GM18499 (cell line): ENCODE data around the gene MFRP.
A peak's percentile ranks its signal among the peaks of the same experiment; 100 is the strongest.

ENCODE experiments used
- ATAC-seq: cut with Tn5 transposase; IDR thresholded peaks from one replicate; pipeline ENCODE4 v1.9.1; 2021; ENCODE audit warnings: moderate number of reproducible peaks; ENCODE audit not compliant: insufficient read depth, unreplicated experiment

Gene MFRP

DNA sequence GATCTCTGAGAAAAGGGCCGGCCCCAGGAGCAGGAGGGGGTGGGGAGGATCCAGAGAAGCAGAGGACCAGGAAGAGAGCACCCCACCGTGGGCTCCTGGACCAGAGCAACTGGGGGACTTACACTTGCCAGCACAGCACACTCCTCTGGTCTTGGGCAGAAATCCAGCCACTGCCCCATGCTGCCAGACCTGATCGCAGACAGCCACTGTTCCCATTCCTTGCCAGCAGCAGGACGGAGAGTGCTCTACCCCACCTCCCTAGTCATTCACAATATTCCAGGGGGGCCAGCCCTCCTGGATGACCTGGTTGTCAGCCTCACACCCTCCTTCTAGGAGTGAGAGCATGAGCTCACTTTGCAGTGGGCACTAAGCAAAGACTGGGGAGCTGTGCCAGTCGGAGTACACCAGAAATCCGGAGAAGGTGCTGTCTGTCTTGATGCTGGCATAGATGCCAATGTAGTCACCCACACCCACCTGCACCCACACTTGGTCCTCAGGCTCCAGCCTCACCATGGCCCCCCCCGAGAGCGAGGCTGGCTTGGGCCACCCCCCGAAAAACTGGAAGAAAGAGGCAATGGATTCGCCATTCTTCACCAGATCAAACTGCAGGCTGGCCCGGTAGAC lies 7.4 kb downstream of the MFRP start:
- ATAC-seq, result no peak

DNA sequence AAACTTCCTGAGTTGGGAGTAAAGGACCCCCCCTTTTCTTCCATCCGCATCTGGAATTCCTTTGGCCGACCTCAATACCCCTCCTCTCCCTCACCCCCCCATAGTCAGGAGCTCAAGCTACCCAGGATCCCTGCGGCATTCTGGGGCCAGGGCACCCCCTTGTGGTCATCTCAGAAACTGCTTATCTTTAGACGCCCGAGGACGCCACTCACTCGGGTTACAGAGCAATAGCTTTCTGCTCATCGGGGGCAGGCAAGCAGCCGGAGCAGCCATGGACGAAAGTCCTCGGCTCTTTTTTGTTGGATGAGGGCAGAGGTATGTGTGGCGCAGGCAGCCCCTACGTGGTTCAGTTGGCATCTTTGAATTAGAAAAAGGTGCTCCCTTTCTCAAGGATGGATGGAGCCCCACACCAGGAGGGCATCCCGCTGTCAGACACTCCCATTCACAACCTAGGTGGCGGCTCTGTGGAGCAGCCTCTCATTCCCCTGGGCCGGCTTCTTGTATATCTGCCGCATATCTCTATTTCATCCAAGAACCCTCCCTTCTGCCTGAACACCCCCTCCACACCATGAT lies 8.1 kb downstream of the MFRP start:
- ATAC-seq, result no peak

DNA sequence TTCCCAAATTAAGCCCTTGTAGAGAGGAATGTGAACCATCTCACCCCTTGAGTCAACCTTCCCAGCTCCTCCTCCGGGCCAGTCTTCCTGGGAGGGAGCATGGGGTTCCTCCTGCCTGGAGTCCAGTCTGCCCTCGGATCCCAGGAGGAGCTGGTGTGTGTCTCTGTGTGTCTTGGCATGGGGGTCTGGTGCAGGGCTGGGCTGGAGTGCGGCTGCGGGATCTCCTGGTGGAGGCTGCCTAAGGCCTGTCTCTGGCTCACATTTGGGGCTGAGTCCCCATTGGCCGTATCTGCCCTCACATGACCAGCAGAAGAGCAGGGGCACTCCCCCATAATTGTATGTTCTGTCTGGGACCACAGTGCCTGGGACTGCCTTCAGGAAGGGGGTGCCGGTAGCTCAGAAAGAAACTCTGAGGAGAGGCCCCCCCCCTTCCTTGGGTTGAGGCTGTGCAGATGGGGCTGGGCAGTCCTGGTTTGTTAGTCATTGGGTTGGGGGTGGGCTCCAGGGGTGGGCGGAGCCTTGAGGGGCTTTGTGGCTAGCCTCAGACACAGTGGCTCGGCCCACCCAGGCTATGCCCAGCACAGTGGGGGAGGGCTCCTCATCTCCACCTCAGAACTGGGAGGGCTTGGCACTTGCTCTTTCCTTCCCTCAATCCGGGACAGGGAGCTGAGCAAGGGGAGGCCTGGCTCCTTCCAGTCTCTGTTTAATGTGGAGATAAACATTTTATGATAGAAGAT lies 8.8 kb downstream of the MFRP start:
- no peak for ATAC-seq

DNA sequence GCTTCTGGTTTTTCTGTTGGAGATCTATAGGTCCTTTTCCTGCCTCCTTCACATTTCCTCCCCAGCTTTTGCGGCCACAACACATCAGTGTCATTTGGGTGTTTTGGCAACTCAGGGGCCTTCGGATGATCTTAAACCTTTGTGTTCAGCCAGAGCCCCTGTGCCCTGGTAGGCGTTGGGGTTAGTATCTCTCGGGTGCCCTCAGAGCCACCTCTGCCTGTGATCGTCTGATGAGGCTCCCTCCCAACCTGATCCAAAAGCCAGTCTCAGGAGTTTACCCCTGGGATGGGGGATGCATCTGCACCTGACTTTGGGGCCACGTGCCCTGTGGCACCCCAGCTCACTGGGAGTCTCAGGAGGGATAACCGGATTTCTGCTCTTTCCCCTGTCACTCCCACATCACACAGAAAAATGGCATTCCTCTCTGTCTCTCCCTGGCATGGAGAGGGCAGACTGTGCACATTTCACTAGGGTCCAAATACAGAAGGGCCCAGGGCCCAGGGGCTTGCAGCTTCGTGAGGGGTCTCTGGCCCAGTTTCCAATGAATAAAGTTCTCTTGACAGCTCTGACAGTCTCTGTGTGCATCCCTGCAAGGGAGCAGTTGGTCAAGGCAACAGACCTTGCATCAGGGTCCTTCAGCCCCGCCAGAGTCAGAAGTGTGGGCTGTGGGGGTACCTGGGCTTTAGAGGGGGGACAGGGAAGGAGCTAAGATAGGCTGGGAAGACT lies 9.6 kb downstream of the MFRP start:
- no peak for ATAC-seq

DNA sequence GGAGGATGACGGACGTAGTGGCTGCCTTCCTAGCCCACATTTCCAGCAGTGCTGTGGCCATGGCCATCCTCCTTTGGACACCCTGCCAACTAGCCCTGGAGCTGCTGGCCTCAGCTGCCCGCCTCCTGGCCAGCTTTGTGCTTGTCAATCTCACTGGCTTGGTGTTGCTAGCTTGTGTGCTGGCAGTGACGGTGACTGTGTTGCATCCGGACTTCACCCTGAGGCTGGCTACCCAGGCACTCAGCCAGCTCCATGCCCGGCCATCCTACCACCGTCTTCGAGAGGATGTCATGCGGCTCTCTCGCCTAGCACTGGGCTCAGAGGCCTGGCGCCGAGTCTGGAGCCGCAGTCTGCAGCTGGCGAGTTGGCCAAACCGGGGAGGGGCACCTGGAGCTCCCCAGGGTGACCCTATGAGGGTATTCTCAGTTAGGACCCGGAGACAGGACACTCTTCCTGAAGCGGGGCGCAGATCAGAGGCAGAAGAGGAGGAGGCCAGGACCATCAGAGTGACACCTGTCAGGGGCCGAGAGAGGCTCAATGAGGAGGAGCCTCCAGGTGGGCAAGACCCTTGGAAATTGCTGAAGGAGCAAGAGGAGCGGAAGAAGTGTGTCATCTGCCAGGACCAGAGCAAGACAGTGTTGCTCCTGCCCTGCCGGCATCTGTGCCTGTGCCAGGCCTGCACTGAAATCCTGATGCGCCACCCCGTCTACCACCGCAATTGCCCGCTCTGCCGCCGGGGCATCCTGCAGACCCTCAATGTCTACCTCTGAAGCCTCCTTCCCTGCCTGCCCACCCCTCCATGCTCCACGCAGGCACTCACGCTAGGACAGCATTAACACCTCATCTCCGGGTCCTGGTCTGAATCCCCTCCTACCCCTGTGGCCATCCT lies 10.6 kb downstream of the MFRP start:
- ATAC-seq, result no peak

DNA sequence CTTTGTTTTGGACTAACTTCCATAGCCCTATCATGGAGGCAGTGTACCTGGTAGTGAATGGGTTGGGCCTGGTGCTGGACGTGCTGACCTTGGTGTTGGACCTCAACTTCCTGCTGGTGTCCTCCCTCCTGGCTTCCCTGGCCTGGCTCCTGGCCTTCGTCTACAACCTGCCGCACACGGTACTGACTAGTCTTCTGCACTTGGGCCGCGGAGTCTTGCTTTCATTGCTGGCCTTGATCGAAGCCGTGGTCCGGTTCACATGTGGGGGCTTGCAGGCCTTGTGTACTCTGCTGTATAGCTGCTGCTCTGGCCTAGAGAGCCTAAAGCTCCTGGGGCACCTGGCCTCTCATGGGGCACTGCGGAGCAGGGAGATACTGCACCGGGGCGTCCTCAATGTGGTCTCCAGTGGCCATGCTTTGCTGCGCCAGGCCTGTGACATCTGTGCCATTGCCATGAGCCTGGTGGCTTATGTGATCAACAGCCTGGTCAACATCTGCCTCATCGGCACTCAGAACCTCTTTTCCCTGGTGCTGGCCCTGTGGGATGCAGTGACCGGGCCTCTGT lies 11.3 kb downstream of the MFRP start:
- ATAC-seq, result no peak

DNA sequence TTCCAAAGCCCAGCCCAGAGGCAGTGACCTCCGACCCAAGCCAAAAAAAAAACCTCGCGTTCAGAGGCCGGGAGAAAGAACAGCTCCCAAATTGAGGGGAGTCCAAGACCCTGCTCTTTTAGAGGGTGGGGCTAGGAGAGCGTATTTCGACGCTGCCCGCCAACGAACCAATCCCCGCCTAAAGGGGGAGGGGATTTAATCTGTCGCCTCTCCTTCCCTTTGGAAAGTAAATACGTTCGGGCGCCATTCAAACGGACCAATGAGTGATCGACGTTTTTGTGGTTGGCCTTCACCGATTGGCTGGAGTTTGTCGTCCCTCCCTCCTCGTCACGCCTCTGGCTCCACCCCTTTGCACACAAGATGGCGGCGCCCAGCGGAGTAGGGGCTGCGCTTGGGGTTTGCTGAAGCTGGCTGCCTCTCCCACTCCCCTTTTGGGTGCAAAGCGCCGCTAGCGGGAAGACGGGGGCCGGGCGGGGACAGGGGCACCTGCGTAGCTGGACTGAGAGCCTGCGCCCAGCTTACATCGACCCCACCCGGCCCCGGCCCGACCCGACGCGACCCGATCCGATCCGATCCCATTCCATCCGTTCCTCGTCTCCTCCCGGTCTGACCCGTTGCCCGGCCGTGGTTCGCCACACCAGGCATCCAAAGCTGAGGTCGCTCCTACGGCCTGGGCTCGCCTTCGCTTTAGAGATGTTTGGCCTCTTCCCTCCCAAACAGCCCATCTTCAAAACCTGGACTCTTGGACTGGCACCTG lies 12.2 kb downstream of the MFRP start, which contains the start of gene RNF26:
Gene RNF26 (plus strand): TSS at position 354 of the 757 bp plus-strand sequence. CDS start 596 bp downstream, outside the sequence.
- ATAC-seq, result peak; percentile 68

DNA sequence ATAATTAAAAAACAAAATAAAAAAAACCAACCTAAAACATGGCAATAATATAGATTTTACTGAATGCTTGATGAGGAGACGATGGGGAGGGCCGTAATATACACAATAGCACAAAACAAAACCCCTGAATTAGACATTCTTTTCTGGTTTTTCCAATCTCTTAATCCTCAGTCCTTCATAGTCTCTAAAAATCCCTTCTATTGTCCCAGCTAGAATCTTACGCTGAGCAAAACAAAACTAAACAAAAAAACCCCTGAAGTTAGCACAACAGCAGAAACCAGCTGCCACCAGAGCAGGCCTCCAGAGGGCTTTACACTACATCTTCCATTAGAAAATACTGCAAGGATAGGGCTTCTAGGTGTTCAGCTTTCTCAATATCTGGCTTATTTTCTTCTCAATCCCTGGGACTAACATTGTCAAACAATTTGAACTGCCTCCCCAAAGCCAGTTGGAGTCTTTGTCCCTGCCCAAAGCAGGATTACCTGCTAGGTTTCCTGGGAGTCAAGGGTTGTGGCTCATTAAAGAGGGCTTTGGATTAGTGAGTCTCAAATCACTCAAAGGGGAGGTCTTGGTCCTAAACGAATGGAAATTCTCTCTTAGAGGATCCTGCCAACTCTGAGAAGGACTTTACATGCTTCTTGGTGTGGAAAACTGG lies 14.3 kb downstream of the MFRP start:
- no peak for ATAC-seq

DNA sequence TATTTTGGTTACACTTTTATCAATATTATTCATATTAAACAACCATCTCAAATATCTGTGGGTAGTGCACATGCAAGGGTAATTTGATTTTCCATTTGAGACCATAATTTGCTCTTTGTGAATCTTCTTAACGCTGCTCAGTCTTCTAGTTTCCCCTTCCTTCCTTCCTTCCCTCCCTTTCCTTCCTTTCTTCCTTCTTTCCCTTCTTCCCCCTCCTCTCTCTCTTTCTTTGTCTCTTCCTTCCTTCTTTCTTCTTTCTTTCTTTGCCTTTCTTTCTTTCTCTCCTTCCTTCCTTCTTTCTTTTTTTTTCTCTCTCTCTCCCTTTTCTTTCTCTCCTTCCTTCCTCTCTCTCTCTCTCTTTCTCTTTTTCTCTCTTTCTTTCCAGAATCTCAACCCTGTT lies 16.3 kb downstream of the MFRP start:
- ATAC-seq, result no peak

DNA sequence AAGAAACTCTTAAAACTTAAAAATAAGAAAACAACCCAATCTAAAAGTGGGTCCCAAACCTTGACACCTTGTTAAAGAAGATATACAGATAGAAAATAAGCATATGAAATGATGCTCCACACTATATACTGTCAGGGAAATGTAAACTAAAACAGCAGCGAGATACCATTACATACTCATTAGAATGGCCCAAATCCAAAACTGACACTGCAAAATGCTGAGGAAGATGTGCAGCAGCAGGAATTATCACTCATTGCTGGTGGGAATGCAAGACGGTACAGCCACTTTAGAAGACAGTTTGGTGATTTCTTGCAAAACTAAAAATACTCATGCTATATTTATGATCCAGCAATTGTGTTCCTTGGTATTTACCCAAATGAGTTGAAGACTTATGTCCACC lies 17.2 kb downstream of the MFRP start:
- no peak for ATAC-seq

DNA sequence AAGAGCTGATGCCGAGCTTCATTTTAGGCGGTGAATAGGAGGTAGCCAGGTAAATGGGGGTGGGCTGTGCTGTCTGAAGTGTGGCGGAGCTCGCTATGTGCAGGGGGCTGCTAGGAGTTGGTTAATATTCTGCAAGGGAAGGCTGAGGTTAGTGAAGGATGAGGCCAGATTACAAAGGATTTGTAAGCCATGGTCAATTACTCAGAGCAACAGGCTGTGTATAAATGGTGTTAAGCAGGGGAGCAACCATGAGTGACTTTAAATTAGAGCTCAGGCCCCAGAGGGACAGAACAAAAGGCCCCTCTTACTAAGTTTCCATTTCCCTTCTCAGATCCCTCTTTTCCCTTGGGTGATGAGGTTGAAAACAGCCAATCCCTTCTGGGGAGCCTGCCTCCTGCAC lies 22.3 kb downstream of the MFRP start:
- ATAC-seq, result no peak

DNA sequence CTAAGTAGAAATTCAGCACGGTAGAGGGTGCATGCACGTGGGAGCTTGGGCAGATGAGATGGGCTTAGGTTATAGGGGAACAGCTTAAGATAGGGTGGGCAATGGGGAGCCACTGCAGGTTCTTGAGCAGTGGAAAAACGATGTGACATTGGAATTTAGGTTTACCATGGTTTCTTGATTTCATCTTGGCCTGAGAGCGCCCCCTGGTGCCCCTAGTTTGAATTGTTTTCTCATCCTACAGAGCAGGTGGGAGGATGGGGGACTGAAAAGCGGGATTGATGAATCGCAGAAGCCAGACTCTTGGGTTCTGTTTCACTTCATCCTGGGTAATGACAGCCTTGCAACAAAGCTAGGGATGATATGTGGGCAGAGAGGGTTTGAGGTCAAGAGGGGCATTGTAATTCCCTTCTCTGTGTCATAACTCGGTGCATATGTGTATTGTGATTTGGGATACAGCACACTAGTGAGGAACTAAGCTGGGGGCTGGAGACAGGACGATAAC lies 22.9 kb downstream of the MFRP start:
- ATAC-seq, result no peak

DNA sequence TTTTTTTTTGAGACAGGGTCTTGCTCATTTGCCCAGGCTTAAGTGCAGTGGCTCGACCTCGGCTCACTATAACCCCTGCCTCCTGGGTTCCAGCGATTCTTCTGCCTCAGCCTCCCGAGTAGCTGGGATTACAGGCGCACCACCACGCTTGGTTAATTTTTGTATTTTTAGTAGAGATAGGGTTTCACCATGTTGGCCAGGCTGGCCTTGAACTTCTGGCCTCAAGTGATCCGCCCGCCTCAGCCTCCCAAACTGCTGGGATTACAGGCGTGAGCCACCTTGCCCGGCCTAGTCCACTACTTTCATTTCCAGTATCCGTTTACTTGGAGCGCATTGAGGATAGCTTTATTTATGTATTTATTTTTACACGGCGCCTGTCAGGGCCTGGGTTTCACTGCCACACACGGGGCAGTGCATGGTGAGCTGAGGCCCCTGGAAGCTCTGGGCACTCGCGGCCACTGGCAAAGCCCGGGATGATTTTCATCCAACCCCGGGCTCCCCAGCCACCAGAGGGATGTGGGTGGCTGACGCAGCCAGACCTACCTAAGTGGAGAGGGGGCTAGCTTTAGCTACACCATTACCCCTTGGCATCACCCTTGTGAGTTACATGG lies 23.5 kb downstream of the MFRP start:
- no peak for ATAC-seq

DNA sequence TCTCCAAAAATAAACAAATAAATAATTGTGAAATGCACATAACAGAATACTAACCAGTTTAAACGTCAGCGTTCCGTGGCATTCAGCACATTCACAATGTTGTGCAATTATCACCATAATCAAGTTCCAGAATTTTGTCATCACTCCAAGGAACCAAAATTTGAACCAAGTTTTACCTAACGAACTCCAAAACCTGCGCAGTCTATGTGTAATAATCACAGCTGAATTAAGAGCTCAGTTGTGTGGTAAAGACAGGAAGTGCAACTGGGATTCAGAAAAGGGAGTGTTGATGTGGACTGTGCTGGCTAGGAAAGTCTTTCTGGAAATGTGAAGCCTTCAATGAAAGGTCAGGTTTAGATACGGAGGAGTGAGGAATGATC lies 24.2 kb downstream of the MFRP start:
- ATAC-seq, result no peak

DNA sequence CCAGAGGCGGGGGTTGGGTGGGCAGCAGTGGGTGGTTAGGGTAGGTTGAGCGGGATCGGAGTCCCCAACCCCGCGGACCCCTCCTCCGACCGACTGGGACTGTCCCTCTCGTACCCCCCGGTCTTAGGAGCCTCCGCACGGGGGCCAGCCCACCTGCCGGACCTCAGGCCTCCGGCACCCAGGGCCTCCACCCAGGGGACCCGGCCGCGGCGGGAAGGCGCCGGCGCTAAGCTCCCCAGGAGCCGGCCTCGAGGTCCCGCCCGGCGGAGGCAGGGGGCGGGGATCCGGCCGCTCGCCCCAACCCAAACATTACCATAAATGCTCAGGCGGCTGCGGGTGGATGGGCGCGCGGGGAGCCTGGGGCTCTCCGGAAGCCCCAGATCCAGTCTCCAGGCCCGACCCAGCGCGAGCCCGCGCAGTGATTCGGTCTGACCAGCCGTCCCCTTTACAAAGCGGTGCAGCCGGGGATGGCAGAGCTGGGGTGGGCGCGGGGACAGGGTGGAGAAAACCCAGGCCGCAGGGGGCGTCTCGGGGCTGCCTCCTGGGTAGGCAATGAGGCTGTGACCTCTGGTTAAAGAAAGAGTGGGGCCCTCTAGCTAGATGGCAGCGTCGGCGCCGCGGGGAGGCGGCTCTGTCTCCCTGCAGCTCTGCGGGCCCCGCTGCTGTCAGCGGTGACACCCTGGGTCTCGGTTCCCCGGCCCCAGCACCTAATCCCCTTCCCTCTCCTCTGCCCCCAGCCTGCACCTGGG lies 25.6 kb downstream of the MFRP start:
- ATAC-seq, result no peak

DNA sequence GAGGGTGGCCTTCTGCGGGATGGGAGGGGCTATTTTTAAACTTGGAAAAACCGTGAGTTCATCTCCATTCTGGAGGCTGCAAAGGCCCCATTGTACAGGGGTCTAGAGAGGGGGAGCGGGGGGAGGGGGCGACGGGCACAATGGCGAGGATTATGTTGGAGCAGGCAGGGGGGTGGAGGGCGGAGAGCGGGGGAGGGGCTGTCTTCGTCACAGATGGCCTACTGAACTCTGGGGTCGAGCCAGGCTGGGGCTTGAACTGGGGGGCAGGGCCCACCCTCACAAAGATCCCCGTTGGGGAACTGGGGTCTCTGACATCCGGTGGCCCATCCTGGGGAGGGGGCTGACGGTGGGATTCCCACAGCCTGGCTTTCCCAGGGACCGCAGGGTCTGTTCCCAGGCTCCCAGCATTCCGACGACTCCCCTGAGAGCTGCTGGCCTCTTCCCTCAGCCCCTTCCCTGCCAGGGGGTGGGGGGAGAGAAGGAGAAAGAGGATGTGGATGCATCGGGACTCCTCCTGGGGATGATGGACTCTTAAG lies 26.2 kb downstream of the MFRP start:
- ATAC-seq, result no peak

DNA sequence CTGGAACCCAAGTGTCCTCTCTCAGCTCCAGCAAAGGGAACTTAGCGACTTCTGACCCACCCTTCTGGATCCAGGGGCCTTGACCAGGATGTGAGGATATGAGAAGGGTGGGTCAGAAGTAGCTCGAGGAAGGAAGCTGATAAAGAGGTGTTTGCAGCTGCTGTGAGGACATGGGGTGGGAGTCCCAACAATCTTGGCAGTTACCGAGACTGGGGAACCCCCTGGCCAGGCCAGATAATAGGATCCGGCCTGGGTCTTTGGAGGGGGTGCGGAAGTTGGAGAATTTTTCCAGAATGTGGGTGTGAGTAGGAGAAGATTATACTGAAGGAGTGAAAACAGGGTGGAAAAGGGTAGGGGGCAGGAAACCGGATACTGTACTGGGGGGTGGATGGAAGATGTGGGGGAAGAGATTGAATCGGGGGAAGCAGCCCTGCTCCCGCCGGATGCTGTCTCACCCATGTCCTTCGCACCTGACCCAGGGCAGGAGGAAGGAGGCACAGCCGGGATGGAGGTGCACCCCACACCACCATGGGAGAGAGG lies 26.7 kb downstream of the MFRP start:
- no peak for ATAC-seq
